Neuronal stem cell (in vitro differentiated cells): ENCODE data around the gene CMTR2.
A peak's percentile ranks its signal among the peaks of the same experiment; 100 is the strongest.

Experiments used
- DNase-seq: peaks from one replicate; pipeline ENCODE4 v3.0.0-alpha.2; 2013; ENCODE audit warnings: low spot score
- H2AFZ ChIP-seq: one replicate; pipeline ENCODE4 v1.6.1; 2013; ENCODE audit warnings: mild to moderate bottlenecking, low read length, inconsistent platforms
- H2AK5ac ChIP-seq: 2 replicates; pipeline ENCODE4 v1.6.1; 2013; ENCODE audit warnings: low read depth, mild to moderate bottlenecking, inconsistent platforms, low read length, moderate library complexity, mixed read lengths
- H2BK120ac ChIP-seq: 2 replicates; pipeline ENCODE4 v1.6.1; 2013; ENCODE audit warnings: low read depth, mild to moderate bottlenecking, inconsistent platforms, low read length, moderate library complexity, mixed read lengths
- H2BK12ac ChIP-seq: one replicate; pipeline ENCODE4 v1.6.1; 2013; ENCODE audit warnings: low read length, inconsistent platforms
- H2BK15ac ChIP-seq: 2 replicates; pipeline ENCODE4 v1.6.1; 2013; ENCODE audit warnings: mild to moderate bottlenecking, low read length, inconsistent platforms, mixed read lengths
- H2BK5ac ChIP-seq: one replicate; pipeline ENCODE4 v1.6.1; 2013; ENCODE audit warnings: inconsistent platforms, mild to moderate bottlenecking, low read length, moderate library complexity
- H3K14ac ChIP-seq: one replicate; pipeline ENCODE4 v1.6.1; 2013; ENCODE audit warnings: low read length, inconsistent platforms
- H3K18ac ChIP-seq: 2 replicates; pipeline ENCODE4 v1.6.1; 2013; ENCODE audit warnings: low read length, inconsistent platforms
- H3K23ac ChIP-seq: 2 replicates; pipeline ENCODE4 v1.6.1; 2013; ENCODE audit warnings: low read depth, mild to moderate bottlenecking, mixed read lengths, low read length, inconsistent platforms; ENCODE audit not compliant: poor library complexity
- H3K27ac ChIP-seq: replicated peaks from 3 replicates; pipeline ENCODE4 v1.5.1; 2013; ENCODE audit warnings: low read length, inconsistent platforms
- H3K27me3 ChIP-seq, 3 experiments: 2 replicates each; pipeline ENCODE4 v1.6.1; 2013; ENCODE audit warnings: low read length in 3 of 3, mild to moderate bottlenecking in 2 of 3, inconsistent platforms in 1 of 3, low read depth in 1 of 3, mixed read lengths in 1 of 3, moderate library complexity in 1 of 3; ENCODE audit not compliant: control insufficient read depth in 3 of 3, insufficient read depth in 3 of 3
- H3K36me3 ChIP-seq, 2 donors: replicated peaks in 1 of 2; 2 replicates each; pipeline ENCODE4 v1.6.1; 2013; ENCODE audit warnings: low read length in 2 of 2; ENCODE audit not compliant: control insufficient read depth in 2 of 2, insufficient read depth in 2 of 2
- H3K4ac ChIP-seq: 2 replicates; pipeline ENCODE4 v1.6.1; 2013; ENCODE audit warnings: inconsistent platforms, mild to moderate bottlenecking, low read length, moderate library complexity
- H3K4me1 ChIP-seq, 2 donors: 1 replicate in 1 of 2; 2 replicates in 1 of 2; pipeline ENCODE4 v1.6.1; 2013; ENCODE audit warnings: low read length in 2 of 2, low read depth in 1 of 2; ENCODE audit not compliant: control insufficient read depth in 2 of 2, insufficient read depth in 1 of 2
- H3K4me2 ChIP-seq: one replicate; pipeline ENCODE4 v1.6.1; 2013; ENCODE audit warnings: mild to moderate bottlenecking, low read length, inconsistent platforms; ENCODE audit not compliant: insufficient read depth, poor library complexity, severe bottlenecking
- H3K4me3 ChIP-seq, 2 donors: 2 replicates each; pipeline ENCODE4 v1.5.1; 2013; ENCODE audit warnings: low read length in 2 of 2, mild to moderate bottlenecking in 2 of 2, inconsistent platforms in 1 of 2, moderate library complexity in 1 of 2
- H3K79me1 ChIP-seq: one replicate; pipeline ENCODE4 v1.6.1; 2013; ENCODE audit warnings: low read depth, mild to moderate bottlenecking, inconsistent platforms, low read length, moderate library complexity
- H3K9ac ChIP-seq: one replicate; pipeline ENCODE4 v1.6.1; 2013; ENCODE audit warnings: mild to moderate bottlenecking, low read depth, low read length, inconsistent platforms; ENCODE audit not compliant: poor library complexity
- H3K9me3 ChIP-seq, 2 donors: replicated peaks in 1 of 2; 2 replicates each; pipeline versions ENCODE3 to v1.6.1; 2013; ENCODE audit warnings: low read length in 2 of 2, mild to moderate bottlenecking in 2 of 2, inconsistent platforms in 1 of 2, low read depth in 1 of 2, mixed read lengths in 1 of 2, moderate library complexity in 1 of 2; ENCODE audit not compliant: control insufficient read depth in 2 of 2, insufficient read depth in 1 of 2
- H4K8ac ChIP-seq: one replicate; pipeline ENCODE4 v1.6.1; 2013; ENCODE audit warnings: low read depth, mild to moderate bottlenecking, inconsistent platforms, low read length, moderate library complexity
- H4K91ac ChIP-seq: one replicate; pipeline ENCODE4 v1.6.1; 2013; ENCODE audit warnings: low read length, low read depth, mild to moderate bottlenecking, inconsistent platforms; ENCODE audit not compliant: poor library complexity
- WGBS, 2 donors: extraction: QIAGEN DNeasy Blood & Tissue Kit; methylation state at CpG; one replicate each; pipeline ENCODE4 v1.1.7; 2013; ENCODE audit warnings: missing lambda C conversion rate in 2 of 2, mixed read lengths in 1 of 2; ENCODE audit not compliant: insufficient read length in 2 of 2, insufficient replicate concordance in 1 of 2; ENCODE audit errors: extremely low coverage in 2 of 2; 5-methylcytosine and 5-hydroxymethylcytosine counted together

Gene CMTR2

GRCh38 chr16:71254832-71255525 is 34.2 kb downstream of the CMTR2 start:
- no peak overlapping the region for H3K4ac ChIP-seq
- H2BK120ac ChIP-seq, result no peak overlapping the region
- peaks cover 0 to 8% (median 0%) of the 10 kb centered on the region in 3 experiments for H3K27me3 ChIP-seq
- no peak overlapping the region for H3K18ac ChIP-seq
- no peak overlapping the region for H4K91ac ChIP-seq
- H3K4me1 ChIP-seq, result peaks cover 6 to 16% of the 10 kb centered on the region in 2 donors
- H2BK12ac ChIP-seq, result no peak overlapping the region
- H2AFZ ChIP-seq, result peak overlapping the region; percentile 77
- H2AK5ac ChIP-seq, result no peak overlapping the region
- H3K23ac ChIP-seq, result no peak overlapping the region
- H2BK15ac ChIP-seq, result no peak overlapping the region
- H2BK5ac ChIP-seq, result no peak overlapping the region
- H3K9ac ChIP-seq, result no peak overlapping the region
- H3K14ac ChIP-seq, result no peak overlapping the region
- H4K8ac ChIP-seq, result no peak overlapping the region
- no peaks in the 10 kb centered on the region for H3K9me3 ChIP-seq
- H3K27ac ChIP-seq, result no peak overlapping the region
- H3K4me3 ChIP-seq, result no peak overlapping the region
- H3K36me3 ChIP-seq, result no peaks in the 10 kb centered on the region
- no CpG with 5 or more reads among the region's 4 CpGs for WGBS, 2 donors
- no peak overlapping the region for H3K4me2 ChIP-seq
- DNase-seq, result no peak
- no peaks in the 10 kb centered on the region for H3K79me1 ChIP-seq

DNA sequence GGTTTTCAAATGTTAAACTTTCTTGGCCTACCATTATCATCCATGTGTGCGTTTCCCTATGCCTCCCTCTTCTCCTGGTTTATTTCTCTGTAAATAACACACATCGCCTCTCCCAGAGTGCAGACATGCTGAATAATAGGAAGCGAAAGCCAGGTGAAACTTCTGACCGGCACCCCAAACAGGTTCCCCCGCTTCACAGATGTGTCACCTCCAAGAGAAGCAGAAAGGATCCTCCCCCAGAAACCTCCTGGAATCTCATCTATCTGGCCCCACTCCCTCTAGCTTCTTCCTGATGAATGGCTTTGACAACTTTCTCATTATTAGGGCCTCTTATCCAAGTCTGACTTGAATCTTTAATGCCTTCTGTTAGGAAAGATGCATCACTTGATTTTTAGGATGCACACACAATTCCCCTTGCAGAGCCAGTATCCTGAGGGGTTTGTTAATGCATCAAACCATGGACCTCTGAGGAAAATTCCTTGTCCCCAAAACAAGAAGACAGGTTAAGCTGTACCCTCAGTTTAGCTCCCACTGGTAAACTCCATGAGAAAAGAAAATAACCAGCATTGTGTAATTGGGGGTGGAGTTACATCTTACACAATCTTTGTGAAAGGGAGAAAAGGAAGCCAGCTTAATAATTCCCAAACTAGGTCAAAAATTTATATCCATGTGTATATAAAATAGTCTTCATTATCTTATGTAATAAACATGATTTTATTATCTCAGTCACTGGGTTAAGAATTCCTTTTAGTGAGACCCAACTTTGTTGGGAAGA is 38.6 kb downstream of the CMTR2 start:
- Histone ChIP-seq H3K79me1 (no peaks in the 10 kb centered on the region), H3K27ac (no peak overlapping the region), H3K23ac (no peak overlapping the region), H3K27me3 (no peaks in the 10 kb centered on the region), H3K4me1 (peaks cover 5 to 10% of the 10 kb centered on the region in 2 donors), H2BK120ac (no peak overlapping the region), H3K9me3 (no peaks in the 10 kb centered on the region), H3K18ac (no peak overlapping the region), H2BK12ac (no peak overlapping the region), H2BK5ac (no peak overlapping the region), H3K4ac (no peak overlapping the region), H2AFZ (no peak overlapping the region), H4K91ac (no peak overlapping the region), H2AK5ac (no peak overlapping the region), H4K8ac (no peak overlapping the region), H3K4me2 (no peak overlapping the region), H3K14ac (no peak overlapping the region), H3K36me3 (no peaks in the 10 kb centered on the region), H3K4me3 (no peak overlapping the region), H3K9ac (no peak overlapping the region), H2BK15ac (no peak overlapping the region)
- no peak for DNase-seq
- WGBS, 2 donors, result no CpG with 5 or more reads among the region's 5 CpGs

- no peak overlapping the region for H4K8ac ChIP-seq
- no peaks in the 10 kb centered on the region for H3K36me3 ChIP-seq
- H3K27ac ChIP-seq, result no peak overlapping the region
- DNase-seq, result no peak
- H3K18ac ChIP-seq, result no peak overlapping the region
- no peak overlapping the region for H2AFZ ChIP-seq
- H2BK5ac ChIP-seq, result no peak overlapping the region
- no peaks in the 10 kb centered on the region for H3K79me1 ChIP-seq
- no peak overlapping the region for H2AK5ac ChIP-seq
- no peak overlapping the region for H3K4ac ChIP-seq
- H3K23ac ChIP-seq, result no peak overlapping the region
- H3K27me3 ChIP-seq, result no peaks in the 10 kb centered on the region
- no peak overlapping the region for H3K14ac ChIP-seq
- no peak overlapping the region for H2BK120ac ChIP-seq
- peaks cover 0 to 2% of the 10 kb centered on the region in 2 donors for H3K4me1 ChIP-seq
- no peak overlapping the region for H2BK15ac ChIP-seq
- H4K91ac ChIP-seq, result no peak overlapping the region
- no peaks in the 10 kb centered on the region for H3K9me3 ChIP-seq
- no CpG with 5 or more reads among the region's 1 CpG for WGBS, 2 donors
- H2BK12ac ChIP-seq, result no peak overlapping the region
- no peak overlapping the region for H3K4me2 ChIP-seq
- H3K9ac ChIP-seq, result no peak overlapping the region
- no peak overlapping the region for H3K4me3 ChIP-seq
These were observed 39.8 kb downstream of the CMTR2 start for GRCh38 chr16:71249399-71249798.

DNA sequence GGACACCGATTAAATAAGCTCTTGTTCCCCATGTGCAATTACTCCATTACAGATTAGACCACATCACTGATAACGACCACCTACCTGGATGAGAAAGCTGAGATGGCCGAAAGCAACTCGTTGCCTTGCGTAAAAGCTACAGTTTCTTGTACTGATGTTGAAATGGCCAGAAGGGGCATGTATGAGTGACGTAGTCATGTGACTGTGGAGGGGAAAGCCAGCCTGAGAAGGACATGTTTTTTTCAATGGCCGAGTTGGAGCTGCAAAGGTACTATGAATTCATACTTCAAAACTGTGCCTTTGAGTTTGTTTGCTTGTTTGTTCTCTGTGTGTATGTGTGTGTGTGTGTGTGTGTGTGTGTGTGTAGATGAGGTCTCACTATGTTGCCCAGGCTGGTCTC is 41.7 kb downstream of the CMTR2 start:
- H3K9ac ChIP-seq, result no peak overlapping the region
- no peaks in the 10 kb centered on the region for H3K36me3 ChIP-seq
- no peaks in the 10 kb centered on the region for H3K79me1 ChIP-seq
- WGBS, 2 donors, result no CpG with 5 or more reads among the region's 7 CpGs
- no peak overlapping the region for H2BK15ac ChIP-seq
- no peak overlapping the region for H3K18ac ChIP-seq
- H3K23ac ChIP-seq, result no peak overlapping the region
- no peak overlapping the region for H2BK5ac ChIP-seq
- H4K91ac ChIP-seq, result no peak overlapping the region
- H3K9me3 ChIP-seq, result no peaks in the 10 kb centered on the region
- no peak overlapping the region for H3K27ac ChIP-seq
- no peak overlapping the region for H3K4me3 ChIP-seq
- DNase-seq, result no peak
- no peak overlapping the region for H3K4me2 ChIP-seq
- no peak overlapping the region for H4K8ac ChIP-seq
- H3K4ac ChIP-seq, result no peak overlapping the region
- H2AFZ ChIP-seq, result no peak overlapping the region
- H3K14ac ChIP-seq, result no peak overlapping the region
- no peaks in the 10 kb centered on the region for H3K27me3 ChIP-seq
- peaks cover 0 to 2% of the 10 kb centered on the region in 2 donors for H3K4me1 ChIP-seq
- no peak overlapping the region for H2BK120ac ChIP-seq
- H2AK5ac ChIP-seq, result no peak overlapping the region
- H2BK12ac ChIP-seq, result no peak overlapping the region
